Adrenal gland (tissue), 19 donors: ENCODE data around the gene NECTIN3. TPM values are rescaled to one million over a fixed set of nuclear protein-coding genes. Genes with fewer than 3 reads are reported as not detected.

Experiments
- DNase-seq, 7 donors: peaks; one replicate each; pipeline ENCODE4 v3.0.0-alpha.2; 2019 to 2020
- H3K27ac ChIP-seq, 5 donors: fragments of 200-600 bp; sonication (generic) in 4 of 5; 1 replicate in 3 of 5; 2 replicates in 2 of 5; pipeline versions ENCODE4 v1.5.1 to v1.8.0; 2016 to 2020; ENCODE audit warnings: mild to moderate bottlenecking in 1 of 5
- H3K27me3 ChIP-seq: fragments of 200-600 bp; 2 replicates; pipeline ENCODE4 v1.8.0; 2021
- H3K36me3 ChIP-seq, 2 donors: fragments of 200-600 bp; replicated peaks in 1 of 2; 1 replicate in 1 of 2; 2 replicates in 1 of 2; pipeline versions ENCODE4 v1.5.1 to v1.8.0; 2018 to 2022
- H3K4me1 ChIP-seq, 2 donors: fragments of 200-600 bp; replicated peaks in 1 of 2; 1 replicate in 1 of 2; 2 replicates in 1 of 2; pipeline versions ENCODE4 v1.5.1 to v1.8.0; 2018 to 2021
- H3K4me3 ChIP-seq, 4 donors: fragments of 200-600 bp; sonication (generic) in 3 of 4; one replicate each; pipeline ENCODE4 v1.5.1; 2016 to 2018
- H3K9me3 ChIP-seq, 3 donors: fragments of 200-600 bp; sonication (generic) in 1 of 3; replicated peaks in 1 of 3; 1 replicate in 2 of 3; 2 replicates in 1 of 3; pipeline versions ENCODE4 v1.5.1 to v1.8.0; 2016 to 2021
- POLR2A ChIP-seq, 2 donors: fragments of 450-650 bp; IDR thresholded peaks; one replicate each; pipeline ENCODE4 v1.6.1; 2017; ENCODE audit warnings: antibody characterized with exemption in 2 of 2, mild to moderate bottlenecking in 2 of 2, moderate library complexity in 1 of 2
- WGBS, 4 donors: extraction: QIAGEN DNeasy Blood & Tissue Kit in 2 of 4; methylation state at CpG; one replicate each; pipeline versions ENCODE4 v1.1.5 to v1.1.7; 2013 to 2017; 5-methylcytosine and 5-hydroxymethylcytosine counted together
- intact Hi-C, 2 donors: fragments of 100-400 bp; cut with DNase I; formaldehyde crosslinking; loops; one replicate each; pipeline versions ENCODE4 v1.14.1 to v1.15.0; 2022 to 2023
- long read RNA-seq, 10 donors: library from polyadenylated mRNA in 3 of 10; unstranded in 2 of 10; stranded (forward) in 1 of 10; transcript quantifications; one replicate each; pipeline ENCODE4 v2.0.0 and lab custom pipeline, GENCODE V29; 2021 to 2026
- polyA plus RNA-seq, 3 donors: library from polyadenylated mRNA; stranded (reverse); fragments of 200-250 nt in 2 of 3; fragments of 350-450 nt in 1 of 3; fragmentation: Illumina TruSeq in 1 of 3; extraction: RNeasy Lipid Tissue Mini Kit (QIAGEN cat#74804) in 1 of 3; gene quantifications; one replicate each; pipeline ENCODE4 v1.2.3, GENCODE V29; 2013 to 2014
- total RNA-seq, 9 donors: library from RNA; depleted of rRNA in 4 of 9; stranded (reverse); fragments of >200 nt in 4 of 9; fragments of 120-200 nt in 1 of 9; fragmentation: NEBNext Ultra II Directional in 1 of 9; extraction: Animal tissue kit (Norgen Biotek cat#: 25700) in 1 of 9; gene quantifications; one replicate each; pipeline versions ENCODE4 v1.1.0 to v1.2.4, GENCODE V29; 2013 to 2023
- TF ChIP-seq, protein P1 (sequence below), 6 experiments: fragments of 450-650 bp in 4 of 6; fragments of 200-600 bp in 2 of 6; sonication (generic) in 1 of 6; IDR thresholded peaks; 1 replicate in 5 of 6; 2 replicates in 1 of 6; pipeline versions ENCODE4 v1.5.1 to v1.8.0; 2016 to 2021; ENCODE audit warnings: antibody characterized with exemption in 6 of 6, mild to moderate bottlenecking in 2 of 6, moderate library complexity in 1 of 6
- donor health status: healthy with polysubstance abuse.
- donor health status: Bipolar disorder and iron deficiency.
- donor health status: DM: yes; HTN: yes; CAD: no.
- donor health status: DM: no; HTN: no; CAD: no.
- donor health status: DM: no; HTN: no; CAD: no.
- donor health status: DM: yes; HTN: yes; CAD: no.

Gene NECTIN3, protein sequence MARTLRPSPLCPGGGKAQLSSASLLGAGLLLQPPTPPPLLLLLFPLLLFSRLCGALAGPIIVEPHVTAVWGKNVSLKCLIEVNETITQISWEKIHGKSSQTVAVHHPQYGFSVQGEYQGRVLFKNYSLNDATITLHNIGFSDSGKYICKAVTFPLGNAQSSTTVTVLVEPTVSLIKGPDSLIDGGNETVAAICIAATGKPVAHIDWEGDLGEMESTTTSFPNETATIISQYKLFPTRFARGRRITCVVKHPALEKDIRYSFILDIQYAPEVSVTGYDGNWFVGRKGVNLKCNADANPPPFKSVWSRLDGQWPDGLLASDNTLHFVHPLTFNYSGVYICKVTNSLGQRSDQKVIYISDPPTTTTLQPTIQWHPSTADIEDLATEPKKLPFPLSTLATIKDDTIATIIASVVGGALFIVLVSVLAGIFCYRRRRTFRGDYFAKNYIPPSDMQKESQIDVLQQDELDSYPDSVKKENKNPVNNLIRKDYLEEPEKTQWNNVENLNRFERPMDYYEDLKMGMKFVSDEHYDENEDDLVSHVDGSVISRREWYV
- 10 to 100 TPM in 8 of 9 donors, 1 to 10 TPM in 1; 9.1 to 28.3 (median 16.8) TPM for total RNA-seq
- polyA plus RNA-seq = 10 to 100 TPM in 1 of 3 donors, 1 to 10 TPM in 2; 1.3 to 31.5 (median 1.6) TPM
- long read RNA-seq, donor 1 = 0 reads
- long read RNA-seq, donor 2, partial matches to known transcripts = 0 of 1 reads
- long read RNA-seq, donor 2, other reads (novel, unspliced or antisense) = 0 of 1 reads
- long read RNA-seq, donor 3, transcript NECTIN3-206 (6 exons, 3,664 nt) = major isoform, 5 of 5 reads
- long read RNA-seq, donor 3, partial matches to known transcripts = 0 of 5 reads
- long read RNA-seq, donor 3, other reads (novel, unspliced or antisense) = 0 of 5 reads
- long read RNA-seq, donor 4, partial matches to known transcripts = 0 of 1 reads
- long read RNA-seq, donor 4, other reads (novel, unspliced or antisense) = 1 of 1 reads
- long read RNA-seq, donor 5, transcript NECTIN3-206 (6 exons, 3,664 nt) = major isoform, 8 of 11 reads
- long read RNA-seq, donor 5, partial matches to known transcripts = 1 of 11 reads
- long read RNA-seq, donor 5, other reads (novel, unspliced or antisense) = 2 of 11 reads
- long read RNA-seq, donor 6, partial matches to known transcripts = 3 of 3 reads
- long read RNA-seq, donor 6, other reads (novel, unspliced or antisense) = 0 of 3 reads
- long read RNA-seq, donor 7, partial matches to known transcripts = 0 of 1 reads
- long read RNA-seq, donor 7, other reads (novel, unspliced or antisense) = 0 of 1 reads
- long read RNA-seq, donor 8, transcript NECTIN3-206 (6 exons, 3,664 nt) = major isoform, 6 of 6 reads
- long read RNA-seq, donor 8, partial matches to known transcripts = 0 of 6 reads
- long read RNA-seq, donor 8, other reads (novel, unspliced or antisense) = 0 of 6 reads
- long read RNA-seq, donor 9, partial matches to known transcripts = 0 of 2 reads
- long read RNA-seq, donor 9, other reads (novel, unspliced or antisense) = 0 of 2 reads
- long read RNA-seq, donor 10, partial matches to known transcripts = 0 of 1 reads
- long read RNA-seq, donor 10, other reads (novel, unspliced or antisense) = 0 of 1 reads

DNA sequence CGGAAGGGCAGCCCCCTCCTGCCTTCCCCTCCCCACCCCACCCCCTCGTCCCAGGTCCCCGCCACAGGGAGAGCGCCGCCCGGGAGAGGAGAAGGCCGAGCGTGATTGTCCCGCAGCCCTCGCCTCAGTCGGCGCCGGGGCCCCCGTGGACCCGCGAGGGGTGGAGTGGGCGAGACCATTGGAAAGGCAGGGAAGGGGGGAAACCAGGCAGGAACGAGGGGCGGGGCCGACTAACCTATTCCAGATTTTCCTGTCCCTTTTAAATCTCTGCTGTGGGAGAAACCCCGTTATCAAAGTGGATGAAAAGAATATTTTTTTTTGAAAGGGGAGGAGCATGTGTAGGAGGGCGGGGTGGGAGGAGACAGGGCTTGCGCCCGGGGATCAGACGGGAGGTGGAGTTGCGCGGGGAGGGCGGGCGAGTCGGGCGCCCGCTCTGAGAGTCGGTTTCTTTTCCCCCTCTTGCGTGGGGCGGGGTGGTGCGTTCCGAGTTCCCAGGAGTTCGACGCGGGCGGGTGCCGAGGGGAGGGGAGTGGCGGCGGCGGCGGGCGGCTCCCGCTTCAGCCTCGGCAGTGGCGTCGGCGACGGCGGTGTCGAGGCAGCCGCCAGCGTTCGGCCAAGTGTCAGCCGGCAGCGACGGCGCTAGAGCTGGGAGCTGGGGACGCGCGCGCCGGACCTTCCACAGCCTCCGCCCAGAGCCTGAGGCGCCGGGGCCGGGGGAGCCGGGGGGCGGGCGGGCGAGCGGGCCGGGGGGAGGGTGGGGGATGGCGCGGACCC is at the start of gene NECTIN3:
NECTIN3 (plus strand) TSS at position 560 of the 774 bp plus-strand sequence; CDS start at position 762, 202 bp downstream.
- no peaks in the 10 kb centered on the region for H3K27me3 ChIP-seq
- peak within 1 kb of the TSS; percentile 60 to 90 (median 76) for H3K4me3 ChIP-seq
- H3K36me3 ChIP-seq = no peaks in the 10 kb centered on the region
- H3K27ac ChIP-seq = peak within 1 kb of the TSS; percentile 70 to 90 (median 82)
- WGBS, 4 donors = 0 to 1% (median 0%) methylated on average over 33 to 79 of the region's 79 CpGs; no CpG with 5 or more reads in 1 of the 4 donors
- no peaks in the 10 kb centered on the region for H3K9me3 ChIP-seq
- intact Hi-C loops = no loop called here
- peaks cover 14 to 19% of the 10 kb centered on the region in 2 donors for H3K4me1 ChIP-seq
- DNase-seq = peak; percentile 94 to 97 (median 95)
- TF ChIP-seq, protein P1, sequence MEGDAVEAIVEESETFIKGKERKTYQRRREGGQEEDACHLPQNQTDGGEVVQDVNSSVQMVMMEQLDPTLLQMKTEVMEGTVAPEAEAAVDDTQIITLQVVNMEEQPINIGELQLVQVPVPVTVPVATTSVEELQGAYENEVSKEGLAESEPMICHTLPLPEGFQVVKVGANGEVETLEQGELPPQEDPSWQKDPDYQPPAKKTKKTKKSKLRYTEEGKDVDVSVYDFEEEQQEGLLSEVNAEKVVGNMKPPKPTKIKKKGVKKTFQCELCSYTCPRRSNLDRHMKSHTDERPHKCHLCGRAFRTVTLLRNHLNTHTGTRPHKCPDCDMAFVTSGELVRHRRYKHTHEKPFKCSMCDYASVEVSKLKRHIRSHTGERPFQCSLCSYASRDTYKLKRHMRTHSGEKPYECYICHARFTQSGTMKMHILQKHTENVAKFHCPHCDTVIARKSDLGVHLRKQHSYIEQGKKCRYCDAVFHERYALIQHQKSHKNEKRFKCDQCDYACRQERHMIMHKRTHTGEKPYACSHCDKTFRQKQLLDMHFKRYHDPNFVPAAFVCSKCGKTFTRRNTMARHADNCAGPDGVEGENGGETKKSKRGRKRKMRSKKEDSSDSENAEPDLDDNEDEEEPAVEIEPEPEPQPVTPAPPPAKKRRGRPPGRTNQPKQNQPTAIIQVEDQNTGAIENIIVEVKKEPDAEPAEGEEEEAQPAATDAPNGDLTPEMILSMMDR (IDR thresholded peaks at IDR 0.05) = no peak
- TF ChIP-seq POLR2A (IDR thresholded peaks at IDR 0.05) = peak in 1 of 2 donors; percentile 71

DNA sequence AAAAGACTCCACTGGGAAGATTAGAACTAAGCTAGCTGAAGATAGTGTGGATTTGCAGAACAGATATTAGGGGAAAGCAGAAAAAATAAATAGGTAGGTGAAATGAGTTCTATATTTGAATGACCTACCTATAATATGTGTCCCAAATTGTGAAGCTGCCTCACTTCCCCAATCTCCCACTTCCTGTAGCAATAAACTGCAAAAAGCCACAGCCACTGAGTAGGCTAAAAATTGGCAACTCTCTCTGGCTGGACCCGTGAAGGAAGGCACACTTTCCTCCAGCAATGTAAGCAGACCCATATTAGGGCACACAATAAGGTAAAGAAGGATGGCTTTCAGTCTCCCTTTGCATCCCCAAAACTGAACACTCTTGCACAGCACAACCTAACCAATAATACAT is 43.7 kb upstream of the NECTIN3 start:
- Histone ChIP-seq H3K27me3 (no peaks in the 10 kb centered on the region), H3K9me3 (no peaks in the 10 kb centered on the region), H3K4me3 (no peak overlapping the region), H3K36me3 (no peaks in the 10 kb centered on the region), H3K4me1 (no peaks in the 10 kb centered on the region), H3K27ac (no peak overlapping the region)
- intact Hi-C loops = no loop called here
- no peak for DNase-seq
- TF ChIP-seq, protein P1 (IDR thresholded peaks at IDR 0.05) = no peak
- no peak for TF ChIP-seq POLR2A (IDR thresholded peaks at IDR 0.05)
- 66 to 71% (median 66%) methylated on average over 1 of the region's 1 CpG; no CpG with 5 or more reads in 1 of the 4 donors for WGBS, 4 donors

DNA sequence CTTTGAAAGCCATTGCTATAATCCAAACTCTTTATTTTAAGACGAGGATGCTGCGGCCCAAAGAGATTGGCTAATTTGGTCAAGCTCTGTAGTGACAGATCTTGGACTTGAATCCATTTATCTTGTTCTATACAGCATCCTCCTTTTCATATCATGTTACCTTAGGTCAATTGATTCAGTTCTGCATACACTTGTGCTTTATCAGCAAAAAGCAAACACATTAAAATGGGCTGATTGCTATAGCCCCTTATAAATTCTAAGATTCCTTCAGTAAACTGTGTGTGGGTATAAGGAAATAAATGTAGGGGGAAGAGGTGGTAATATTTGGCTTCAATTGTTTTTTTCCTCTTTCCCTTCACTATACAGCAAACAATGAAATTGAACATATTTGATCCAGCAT is 40.1 kb upstream of the NECTIN3 start:
- TF ChIP-seq, protein P1 (IDR thresholded peaks at IDR 0.05) = no peak
- TF ChIP-seq POLR2A (IDR thresholded peaks at IDR 0.05) = no peak
- H3K4me3 ChIP-seq = no peak overlapping the region
- intact Hi-C loops = no loop called here
- H3K27ac ChIP-seq = no peak overlapping the region
- no peak for DNase-seq
- H3K4me1 ChIP-seq = no peaks in the 10 kb centered on the region
- 85 to 93% (median 90%) methylated on average over 2 of the region's 2 CpGs for WGBS, 4 donors
- H3K9me3 ChIP-seq = no peaks in the 10 kb centered on the region
- H3K27me3 ChIP-seq = no peaks in the 10 kb centered on the region
- no peaks in the 10 kb centered on the region for H3K36me3 ChIP-seq
